LHCN-M2 (cell line): ENCODE data around the gene POTEI. TPM values are rescaled to one million over a fixed set of nuclear protein-coding genes. Genes with fewer than 3 reads are reported as not detected.
"Not testable (repeated sequence)": the region's sequence is repeated elsewhere in the genome, so short reads cannot be mapped to it uniquely, and the experiment has no call there.

Experiments used
- DNase-seq: peaks from one replicate; pipeline ENCODE4 v3.0.0-alpha.2; 2012; ENCODE audit warnings: low read depth
- total RNA-seq: library from RNA; depleted of rRNA; stranded (reverse); fragments of >200 nt; gene quantifications from 2 replicates; pipeline ENCODE4 v1.2.3, GENCODE V29; 2014; rRNA removed

Gene POTEI
- total RNA-seq, 1 experiment from 2014 or later: not detected

- DNase-seq: not testable (repeated sequence)
These were observed 18.1 kb downstream of the POTEI start for GRCh38 chr2:130491073-130491472.

DNA sequence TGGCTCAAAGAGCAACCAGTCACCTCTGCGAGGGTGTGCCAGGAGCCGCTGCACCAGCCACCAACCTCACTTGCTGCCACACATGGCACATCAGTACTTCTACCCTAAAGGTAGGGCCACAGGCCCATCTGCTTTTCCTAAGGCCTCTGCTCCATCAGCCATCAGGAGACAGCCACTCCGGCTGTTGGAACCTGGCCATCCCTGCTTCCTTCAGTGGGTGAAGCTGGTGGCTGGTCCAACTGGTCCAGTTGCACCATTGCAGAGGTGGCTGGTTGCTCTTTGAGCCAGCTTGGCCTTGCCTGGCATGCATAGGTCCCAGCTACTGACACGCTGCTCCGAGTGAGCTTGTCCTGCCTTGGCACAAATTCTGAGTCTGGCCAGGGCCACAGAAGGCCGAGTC, 53.7 kb downstream of the POTEI start:
- not testable (repeated sequence) for DNase-seq

- DNase-seq: not testable (repeated sequence)
These were observed 54.4 kb downstream of the POTEI start for GRCh38 chr2:130454712-130455083.

GRCh38 chr2:130453955-130454711, 55.0 kb downstream of the POTEI start:
- not testable (repeated sequence) for DNase-seq

- DNase-seq: not testable (repeated sequence)
These were observed 56.2 kb downstream of the POTEI start for GRCh38 chr2:130452897-130453296.

GRCh38 chr2:130451823-130452222, 57.3 kb downstream of the POTEI start:
- not testable (repeated sequence) for DNase-seq

DNA sequence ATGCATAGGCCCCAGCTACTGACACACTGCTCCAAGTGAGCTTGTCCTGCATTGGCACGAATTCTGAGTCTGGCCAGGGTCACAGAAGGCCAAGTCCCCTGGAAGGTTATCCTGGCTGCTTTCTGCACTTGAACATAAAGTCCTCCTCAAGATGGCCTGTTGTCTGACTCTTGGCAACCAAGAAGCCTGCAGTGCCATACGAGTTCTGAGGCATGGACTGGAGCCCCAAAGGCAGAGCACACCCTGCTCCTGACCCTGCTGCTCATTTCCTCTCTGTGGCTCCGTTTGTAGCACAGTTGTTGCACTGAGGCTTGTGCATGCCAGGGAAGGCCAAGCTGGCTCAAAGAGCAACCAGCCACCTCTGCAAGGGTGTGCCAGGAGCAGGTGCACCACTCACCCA, 57.9 kb downstream of the POTEI start:
- not testable (repeated sequence) for DNase-seq

DNA sequence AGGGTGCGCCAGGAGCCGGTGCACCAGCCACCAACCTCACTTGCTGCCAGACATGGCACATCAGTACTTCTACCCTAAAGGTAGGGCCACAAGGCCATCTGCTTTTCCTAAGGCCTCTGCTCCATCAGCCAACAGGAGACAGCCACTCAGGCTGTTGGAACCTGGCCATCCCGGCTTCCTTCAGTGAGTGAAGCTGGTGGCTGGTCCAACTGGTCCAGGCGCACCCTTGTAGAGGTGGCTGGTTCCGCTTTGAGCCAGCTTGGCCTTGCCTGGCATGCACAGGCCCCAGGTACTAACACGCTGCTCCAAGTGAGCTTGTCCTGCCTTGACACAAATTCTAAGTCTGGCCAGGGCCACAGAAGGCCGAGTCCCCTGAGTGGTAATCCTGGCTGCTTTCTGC, 58.8 kb downstream of the POTEI start:
- DNase-seq: not testable (repeated sequence)

- DNase-seq: peak; percentile 9
These were observed 81.5 kb downstream of the POTEI start for GRCh38 chr2:130427631-130428030.

DNA sequence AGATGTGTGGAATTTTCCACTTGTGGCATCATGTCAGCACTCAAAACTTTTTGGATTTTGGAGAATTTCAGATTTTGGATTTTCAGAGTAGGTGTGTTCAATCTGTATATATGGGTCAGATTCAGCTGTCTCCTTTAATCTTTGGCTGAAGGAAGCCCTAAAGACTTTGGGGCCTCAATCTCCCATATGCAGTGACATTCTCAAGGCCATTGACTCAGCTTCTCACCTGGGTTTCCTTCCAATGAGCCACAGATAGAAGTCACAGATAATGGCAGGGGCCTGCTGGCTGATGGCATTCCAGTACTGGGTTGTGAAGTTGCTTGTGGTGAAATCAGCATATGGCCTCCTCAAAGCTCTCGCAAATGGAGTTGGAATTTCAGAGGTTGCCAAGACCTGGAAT, 90.3 kb downstream of the POTEI start:
- DNase-seq: not testable (repeated sequence)

DNA sequence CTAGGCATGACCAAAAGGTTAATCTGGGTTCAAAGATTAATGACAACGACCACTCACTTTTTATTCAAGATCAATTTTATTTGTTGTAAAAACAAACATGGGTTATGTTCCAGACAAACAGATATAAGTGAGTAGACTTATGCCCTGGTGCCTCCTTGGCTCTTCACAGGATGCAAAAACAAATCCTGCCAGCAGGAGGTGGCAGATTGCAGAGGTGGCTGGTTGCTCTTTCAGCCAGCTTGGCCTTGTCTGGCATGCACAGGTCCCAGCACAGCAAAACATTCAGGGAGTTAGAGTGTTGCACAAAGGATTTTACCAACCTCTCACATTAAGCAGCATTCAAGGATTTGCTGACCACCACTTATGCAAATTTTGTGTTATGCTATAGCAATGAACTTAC, 92.4 kb downstream of the POTEI start:
- not testable (repeated sequence) for DNase-seq

Other genes starting within 250 kb of the POTEI start
- gene IMP4, start 166.4 kb downstream of the POTEI start, total RNA-seq: 114 and 150 TPM in 2 replicates
- 29.2 and 39.4 TPM in 2 replicates for gene PTPN18, start 153.3 kb downstream of the POTEI start, total RNA-seq
- not detected in 2 replicates for gene CFC1B, start 11.9 kb upstream of the POTEI start, total RNA-seq
- gene CFC1, start 90.2 kb upstream of the POTEI start, total RNA-seq: not detected in 2 replicates
- not detected in 2 replicates for gene POTEJ, start 102.1 kb upstream of the POTEI start, total RNA-seq
- gene GPR148, start 219.7 kb upstream of the POTEI start, total RNA-seq: not detected in 2 replicates
- gene AMER3, start 246.2 kb upstream of the POTEI start, total RNA-seq: not detected in 2 replicates